WTC11 (cell line): Measurements from ENCODE around the gene NR2E3. TPM values are rescaled to one million over a fixed set of nuclear protein-coding genes. Genes with fewer than 3 reads are reported as not detected.

Experiments used
- ATAC-seq: fragments of 200-7000 bp; cut with Tn5 transposase; 2 replicates; pipeline ENCODE4 v1.10.0; 2021; ENCODE audit warnings: mild to moderate bottlenecking, moderate library complexity
- CTCF ChIA-PET: fragments of 300-600 bp; sonication (Branson Sonifier 250); formaldehyde crosslinking; loops from one replicate; lab custom pipeline; 2021; ENCODE audit warnings: antibody characterized with exemption; lab: Charles Lee
- POLR2A ChIA-PET: fragments of 350-600 bp; sonication (Branson Sonifier 250); formaldehyde crosslinking; loops from one replicate; lab custom pipeline; 2021; ENCODE audit warnings: antibody characterized with exemption; lab: Charles Lee
- DNase-seq: peaks from one replicate; pipeline ENCODE4 v3.0.0; 2021; ENCODE audit warnings: low spot score
- H3K27ac Mint-ChIP-seq: 2 replicates; pipeline ENCODE4 v1.8.0; 2021; ENCODE audit warnings: mixed read lengths
- H3K27me3 Mint-ChIP-seq: 2 replicates; pipeline ENCODE4 v1.8.0; 2021; ENCODE audit warnings: low read depth, mild to moderate bottlenecking, moderate library complexity, mixed read lengths
- H3K36me3 Mint-ChIP-seq: 2 replicates; pipeline ENCODE4 v1.8.0; 2021; ENCODE audit warnings: mixed read lengths
- H3K4me1 Mint-ChIP-seq: 2 replicates; pipeline ENCODE4 v1.8.0; 2022; ENCODE audit warnings: mixed read lengths
- H3K4me3 Mint-ChIP-seq: 2 replicates; pipeline ENCODE4 v1.8.0; 2021; ENCODE audit warnings: mild to moderate bottlenecking, moderate library complexity, mixed read lengths
- H3K9me3 Mint-ChIP-seq: 2 replicates; pipeline ENCODE4 v1.8.0; 2021; ENCODE audit warnings: mixed read lengths
- ATF2 ChIP-seq: sonication (generic); formaldehyde crosslinking; IDR thresholded peaks from 2 replicates; pipeline ENCODE4 v1.8.1; 2022; ENCODE audit warnings: low read depth, missing genetic modification reagents, borderline replicate concordance
- CBFB ChIP-seq: sonication (generic); formaldehyde crosslinking; IDR thresholded peaks from 2 replicates; pipeline ENCODE4 v1.8.1; 2022; ENCODE audit warnings: mild to moderate bottlenecking, low read depth, missing genetic modification reagents
- CREM ChIP-seq: sonication (generic); formaldehyde crosslinking; IDR thresholded peaks from 2 replicates; pipeline ENCODE4 v1.8.1; 2022; ENCODE audit warnings: mild to moderate bottlenecking, missing genetic modification reagents, moderate library complexity
- CTCF ChIP-seq: fragments of 200-600 bp; IDR thresholded peaks from 2 replicates; pipeline ENCODE4 v1.8.0; 2022; ENCODE audit warnings: antibody characterized with exemption
- IRF1 ChIP-seq: sonication (generic); formaldehyde crosslinking; IDR thresholded peaks from 2 replicates; pipeline ENCODE4 v1.8.0; 2023; ENCODE audit warnings: missing genetic modification reagents
- JAZF1 ChIP-seq: fragments of 250-450 bp; sonication (Bioruptor Pico); IDR thresholded peaks from 2 replicates; pipeline ENCODE4 v1.9.0; 2021; ENCODE audit warnings: moderate library complexity, mild to moderate bottlenecking, inconsistent platforms
- OVOL2 ChIP-seq: fragments of 250-450 bp; sonication (Bioruptor Pico); IDR thresholded peaks from 2 replicates; pipeline ENCODE4 v1.9.0; 2021; ENCODE audit warnings: mild to moderate bottlenecking, borderline replicate concordance
- PRDM15 ChIP-seq: sonication (generic); formaldehyde crosslinking; IDR thresholded peaks from 2 replicates; pipeline ENCODE4 v1.8.0; 2022; ENCODE audit warnings: missing genetic modification reagents
- RELA ChIP-seq: sonication (generic); formaldehyde crosslinking; IDR thresholded peaks from 2 replicates; pipeline ENCODE4 v1.8.1; 2022; ENCODE audit warnings: missing genetic modification reagents, mild to moderate bottlenecking, borderline replicate concordance
- SOX15 ChIP-seq: fragments of 250-450 bp; sonication (Bioruptor Pico); IDR thresholded peaks from 2 replicates; pipeline ENCODE4 v1.9.0; 2021; ENCODE audit warnings: mild to moderate bottlenecking
- SP1 ChIP-seq: sonication (generic); formaldehyde crosslinking; conservative IDR thresholded peaks from 2 replicates; pipeline ENCODE4 v1.8.1; 2022; ENCODE audit warnings: missing genetic modification reagents
- TCF7 ChIP-seq: sonication (generic); formaldehyde crosslinking; IDR thresholded peaks from 2 replicates; pipeline ENCODE4 v1.8.0; 2022; ENCODE audit warnings: mild to moderate bottlenecking, low read depth, missing genetic modification reagents, moderate library complexity
- TEAD4 ChIP-seq: sonication (generic); formaldehyde crosslinking; IDR thresholded peaks from 2 replicates; pipeline ENCODE4 v1.8.0; 2022; ENCODE audit warnings: mild to moderate bottlenecking, missing genetic modification reagents
- TP53 ChIP-seq: sonication (generic); formaldehyde crosslinking; IDR thresholded peaks from 2 replicates; pipeline ENCODE4 v1.8.1; 2023; ENCODE audit warnings: mild to moderate bottlenecking, missing genetic modification reagents
- ZBTB43 ChIP-seq: sonication (generic); formaldehyde crosslinking; IDR thresholded peaks from 2 replicates; pipeline ENCODE4 v1.8.1; 2023; ENCODE audit warnings: mild to moderate bottlenecking, missing genetic modification reagents
- ZNF317 ChIP-seq: sonication (generic); formaldehyde crosslinking; IDR thresholded peaks from 2 replicates; pipeline ENCODE4 v1.8.1; 2023; ENCODE audit warnings: low read depth, mild to moderate bottlenecking, moderate library complexity, missing genetic modification reagents, borderline replicate concordance
- total RNA-seq: library from RNA; stranded (reverse); gene quantifications from 3 replicates; pipeline ENCODE4 v1.2.3, GENCODE V29; 2021

The NR2E3 gene
- total RNA-seq, 1 experiment from 2014 or later, result 1.4 TPM

GRCh38 chr15:71781965-71782265 is 28.4 kb upstream of the NR2E3 start (continued):
- TF ChIP-seq IRF1 (CRISPR knock-in tag), result no peak
- no peak for TF ChIP-seq ZNF317 (CRISPR knock-in tag)
- TF ChIP-seq CBFB (CRISPR knock-in tag), result no peak
- TF ChIP-seq OVOL2, result no peak
- no peak for TF ChIP-seq TP53

- no peak for DNase-seq
- no peak for TF ChIP-seq CREM
- no peak for TF ChIP-seq CTCF
- TF ChIP-seq ATF2 (CRISPR knock-in tag), result no peak
- no peak for TF ChIP-seq RELA (CRISPR knock-in tag)
- no peak for TF ChIP-seq JAZF1 (CRISPR knock-in tag)
- TF ChIP-seq TEAD4 (CRISPR knock-in tag), result no peak
- no peak for TF ChIP-seq TCF7
- no peak for TF ChIP-seq SOX15
- no peak for TF ChIP-seq ZBTB43
- TF ChIP-seq SP1 (CRISPR knock-in tag), result no peak
- TF ChIP-seq PRDM15 (CRISPR knock-in tag), result no peak
- H3K4me3 Mint-ChIP-seq, result no peak overlapping the region
- H3K27me3 Mint-ChIP-seq, result no peaks in the 10 kb centered on the region; the same call in 1 of the 2 replicates
- ChIA-PET CTCF (interaction anchor here (1.6 to 2.4 kb wide), 3 partner anchors 18 to 373 kb away, joined by 8 to 15 read pairs (median 14); no protein-coding TSS in a partner anchor), POLR2A (no interaction called here)
- H3K27ac Mint-ChIP-seq, result no peak overlapping the region
- peaks cover 9% of the 10 kb centered on the region for H3K4me1 Mint-ChIP-seq
- H3K36me3 Mint-ChIP-seq, result no peaks in the 10 kb centered on the region
- no peaks in the 10 kb centered on the region for H3K9me3 Mint-ChIP-seq
- ATAC-seq, result no peak
Measured at GRCh38 chr15:71782422-71783165, 27.8 kb upstream of the NR2E3 start.
